Brain microvascular endothelial cell (primary cell): ENCODE results near the gene ABCC6.
"Not testable (repeated sequence)": the region's sequence is repeated elsewhere in the genome, so short reads cannot be mapped to it uniquely, and the experiment has no call there.

Source experiments
- DNase-seq: peaks from one replicate; pipeline ENCODE4 v3.0.0-alpha.2; 2020
- H3K27ac ChIP-seq: fragments of 250-450 bp; sonication (Bioruptor Pico); 2 replicates; pipeline ENCODE4 v1.5.1; 2020; ENCODE audit warnings: mild to moderate bottlenecking, moderate library complexity
- H3K27me3 ChIP-seq: fragments of 250-450 bp; sonication (Bioruptor Pico); replicated peaks from 2 replicates; pipeline ENCODE4 v1.5.1; 2020; ENCODE audit warnings: mild to moderate bottlenecking
- H3K36me3 ChIP-seq: fragments of 250-450 bp; sonication (Bioruptor Pico); replicated peaks from 2 replicates; pipeline ENCODE4 v1.5.1; 2020; ENCODE audit warnings: mild to moderate bottlenecking
- H3K4me3 ChIP-seq: 2 replicates; pipeline ENCODE4 v1.5.1; 2011; ENCODE audit warnings: low read depth, mild to moderate bottlenecking, control low read depth, low read length, moderate library complexity
- in situ Hi-C: cut with HindIII; loops from 2 replicates; pipeline ENCODE4 v1.10.0; 2017; ENCODE audit warnings: low sequenced_read_pairs, low pct_ligation_motif_present
- TF ChIP-seq, protein P1 (sequence below): IDR thresholded peaks from 2 replicates; pipeline ENCODE4 v1.5.1; 2011; ENCODE audit warnings: low read depth, mild to moderate bottlenecking, moderate library complexity, low read length, control low read depth, inconsistent platforms; ENCODE audit errors: missing control alignments

The ABCC6 gene

DNA sequence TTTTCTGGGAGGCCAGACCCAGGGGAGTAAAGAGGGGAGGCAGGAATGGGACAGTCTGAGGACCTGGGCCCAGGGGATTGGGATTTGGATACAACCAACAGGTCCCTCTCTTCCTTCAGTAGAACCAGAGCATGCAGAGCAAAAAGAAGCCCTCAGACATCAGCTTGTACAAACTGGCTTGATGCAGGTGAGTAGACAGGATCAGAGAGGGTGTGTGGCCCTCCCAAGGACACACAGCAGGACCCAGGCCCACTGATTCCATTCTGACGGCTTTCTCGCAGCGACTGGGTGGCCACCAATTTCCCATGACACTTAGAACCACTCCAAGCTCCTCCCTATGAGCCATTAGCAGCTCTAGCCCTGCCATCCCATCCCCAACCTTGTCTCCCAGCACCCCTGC is 63.6 kb downstream of the ABCC6 start:
- DNase-seq, result no peak
- TF ChIP-seq, protein P1, sequence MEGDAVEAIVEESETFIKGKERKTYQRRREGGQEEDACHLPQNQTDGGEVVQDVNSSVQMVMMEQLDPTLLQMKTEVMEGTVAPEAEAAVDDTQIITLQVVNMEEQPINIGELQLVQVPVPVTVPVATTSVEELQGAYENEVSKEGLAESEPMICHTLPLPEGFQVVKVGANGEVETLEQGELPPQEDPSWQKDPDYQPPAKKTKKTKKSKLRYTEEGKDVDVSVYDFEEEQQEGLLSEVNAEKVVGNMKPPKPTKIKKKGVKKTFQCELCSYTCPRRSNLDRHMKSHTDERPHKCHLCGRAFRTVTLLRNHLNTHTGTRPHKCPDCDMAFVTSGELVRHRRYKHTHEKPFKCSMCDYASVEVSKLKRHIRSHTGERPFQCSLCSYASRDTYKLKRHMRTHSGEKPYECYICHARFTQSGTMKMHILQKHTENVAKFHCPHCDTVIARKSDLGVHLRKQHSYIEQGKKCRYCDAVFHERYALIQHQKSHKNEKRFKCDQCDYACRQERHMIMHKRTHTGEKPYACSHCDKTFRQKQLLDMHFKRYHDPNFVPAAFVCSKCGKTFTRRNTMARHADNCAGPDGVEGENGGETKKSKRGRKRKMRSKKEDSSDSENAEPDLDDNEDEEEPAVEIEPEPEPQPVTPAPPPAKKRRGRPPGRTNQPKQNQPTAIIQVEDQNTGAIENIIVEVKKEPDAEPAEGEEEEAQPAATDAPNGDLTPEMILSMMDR, result no peak
- Histone ChIP-seq H3K27me3 (no peaks in the 10 kb centered on the region), H3K4me3 (no peak overlapping the region), H3K27ac (no peak overlapping the region), H3K36me3 (no peaks in the 10 kb centered on the region)
- in situ Hi-C loops, result no loop called here

DNA sequence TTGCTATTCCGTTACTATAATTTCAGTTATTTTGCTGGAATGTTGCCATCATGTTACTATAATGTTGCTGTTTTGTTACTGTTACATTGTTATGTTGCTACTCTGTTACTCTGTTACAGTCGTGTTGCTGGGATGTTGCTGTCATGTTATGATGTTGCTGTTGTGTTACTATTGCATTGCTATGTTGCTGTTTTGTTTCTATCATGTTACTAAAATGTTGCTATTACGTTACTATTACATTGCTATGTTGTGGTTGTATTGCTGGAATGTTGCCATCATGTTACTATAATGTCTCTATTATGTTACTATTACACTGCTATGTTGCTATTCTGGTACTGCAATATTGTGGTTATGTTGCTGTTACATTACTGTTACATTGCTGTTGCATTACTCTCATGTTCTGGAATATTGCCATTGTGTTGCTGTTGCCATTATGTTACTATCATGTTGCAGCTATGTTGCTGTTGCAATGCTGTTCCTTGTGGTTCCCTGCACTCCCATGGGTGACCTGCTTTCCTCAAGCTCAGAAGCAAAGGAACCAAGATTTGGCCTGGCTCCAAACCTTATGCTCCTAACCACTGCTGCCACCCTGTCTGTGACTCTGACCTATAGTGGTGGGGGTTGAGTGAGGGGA is 64.4 kb downstream of the ABCC6 start:
- H3K36me3 ChIP-seq, result no peaks in the 10 kb centered on the region
- no peak overlapping the region for H3K4me3 ChIP-seq
- in situ Hi-C loops, result no loop called here
- no peak overlapping the region for H3K27ac ChIP-seq
- TF ChIP-seq, protein P1, result no peak
- H3K27me3 ChIP-seq, result no peaks in the 10 kb centered on the region
- no peak for DNase-seq

DNA sequence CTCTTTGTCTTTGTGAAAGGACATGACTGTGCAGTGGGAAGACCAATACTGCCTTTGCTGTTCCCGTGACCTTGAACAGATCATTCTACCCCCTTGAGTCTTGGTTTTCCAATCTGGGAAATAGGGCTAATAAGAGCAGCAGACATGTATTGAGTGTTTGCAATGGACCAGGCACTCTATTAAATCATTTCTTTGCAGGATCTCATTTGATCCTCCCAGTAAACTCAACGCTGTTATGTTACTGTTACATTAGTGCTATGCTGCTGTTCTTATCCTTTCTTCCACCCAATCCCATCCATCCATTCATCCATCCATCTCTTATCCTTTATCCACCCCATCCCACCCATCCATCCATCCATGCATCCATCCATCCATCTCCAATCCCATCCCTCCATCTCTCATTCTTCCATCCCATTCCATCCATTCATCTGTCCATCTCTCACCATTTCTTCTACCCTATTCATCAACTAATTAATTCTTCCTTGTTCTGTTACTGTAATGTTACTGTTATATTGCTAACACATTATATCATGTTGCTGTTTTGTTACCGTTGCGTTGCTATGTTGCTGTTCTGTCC is 65.1 kb downstream of the ABCC6 start:
- in situ Hi-C loops, result no loop called here
- Histone ChIP-seq H3K27me3 (no peaks in the 10 kb centered on the region), H3K36me3 (no peaks in the 10 kb centered on the region), H3K27ac (no peak overlapping the region), H3K4me3 (no peak overlapping the region)
- no peak for DNase-seq
- TF ChIP-seq, protein P1, result no peak

DNA sequence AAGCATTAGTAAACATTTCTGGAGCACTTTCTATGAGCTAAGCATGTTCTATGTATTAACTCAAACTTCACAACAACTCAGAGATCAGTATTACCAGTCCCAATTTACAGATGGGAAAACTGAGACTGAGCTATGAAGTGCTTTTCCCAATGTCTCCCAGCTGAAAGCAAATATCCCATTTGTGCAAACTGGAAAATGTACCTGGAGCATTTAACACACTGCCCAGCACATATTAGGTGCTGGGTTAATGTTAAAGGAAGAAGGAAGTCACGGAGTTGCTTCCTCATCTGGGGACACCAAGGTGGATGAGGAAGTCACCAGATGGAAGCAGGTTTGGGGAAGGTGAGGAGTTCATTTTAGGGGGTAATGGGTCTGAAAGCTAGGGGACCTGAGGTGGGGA is 66.1 kb downstream of the ABCC6 start:
- Histone ChIP-seq H3K27ac (no peak overlapping the region), H3K27me3 (no peaks in the 10 kb centered on the region), H3K4me3 (no peak overlapping the region), H3K36me3 (no peaks in the 10 kb centered on the region)
- in situ Hi-C loops, result no loop called here
- no peak for DNase-seq
- TF ChIP-seq, protein P1, result no peak

DNA sequence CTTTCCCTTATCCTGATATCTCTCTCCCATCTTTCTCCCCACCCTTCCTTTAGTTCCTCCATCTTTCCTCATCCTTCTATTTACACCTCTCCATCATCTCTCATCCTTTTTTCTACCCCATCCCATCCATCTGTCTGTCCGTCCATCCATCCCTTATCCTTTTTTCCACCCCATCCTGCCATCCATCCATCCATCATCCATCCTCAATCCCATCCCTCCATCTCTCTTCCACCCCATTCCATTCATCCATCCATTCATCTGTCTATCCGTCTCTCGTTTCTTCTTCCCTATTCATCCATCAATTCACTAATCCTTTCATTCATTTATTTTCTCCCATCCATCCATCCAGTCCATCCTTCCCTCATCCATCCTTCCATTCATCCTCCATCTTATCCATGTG is 68.1 kb downstream of the ABCC6 start:
- TF ChIP-seq, protein P1, result no peak
- Histone ChIP-seq H3K4me3 (no peak overlapping the region), H3K27me3 (no peaks in the 10 kb centered on the region), H3K36me3 (no peaks in the 10 kb centered on the region), H3K27ac (no peak overlapping the region)
- in situ Hi-C loops, result no loop called here
- no peak for DNase-seq

DNA sequence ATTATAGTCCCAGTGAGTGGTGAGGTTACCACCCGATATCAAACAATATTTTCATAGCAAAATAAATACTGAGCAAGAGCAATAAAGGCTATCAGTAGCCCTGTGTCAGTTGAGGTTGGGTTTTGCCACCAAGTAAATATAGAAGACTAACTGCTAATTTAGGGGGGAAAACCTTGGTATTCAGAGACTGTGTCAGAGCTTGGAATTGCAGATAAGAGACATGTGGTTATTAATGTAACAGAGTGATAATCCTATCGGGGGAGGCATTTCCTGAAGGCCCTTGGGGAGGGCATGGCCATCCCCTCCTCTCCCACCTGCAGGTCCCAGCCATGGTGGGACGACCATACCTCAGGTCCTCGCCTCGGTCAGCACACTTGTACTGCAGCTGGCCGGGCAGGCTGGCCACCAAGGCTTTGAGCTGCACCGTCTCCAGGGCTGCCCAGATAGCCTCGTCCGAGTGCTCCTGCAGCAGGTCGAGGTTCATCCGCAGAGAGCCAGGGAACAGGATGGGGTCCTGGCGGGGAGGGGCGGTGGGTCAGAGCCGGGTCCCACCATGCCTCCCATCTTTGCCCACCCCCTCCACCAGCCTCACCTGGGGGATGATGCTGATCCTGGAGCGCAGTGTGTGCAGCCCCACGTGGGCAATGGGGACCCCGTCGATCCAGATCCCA is 68.9 kb downstream of the ABCC6 start:
- Histone ChIP-seq H3K27ac (no peak overlapping the region), H3K36me3 (no peaks in the 10 kb centered on the region), H3K27me3 (no peaks in the 10 kb centered on the region), H3K4me3 (no peak overlapping the region)
- in situ Hi-C loops, result no loop called here
- TF ChIP-seq, protein P1, result no peak
- DNase-seq, result no peak

DNA sequence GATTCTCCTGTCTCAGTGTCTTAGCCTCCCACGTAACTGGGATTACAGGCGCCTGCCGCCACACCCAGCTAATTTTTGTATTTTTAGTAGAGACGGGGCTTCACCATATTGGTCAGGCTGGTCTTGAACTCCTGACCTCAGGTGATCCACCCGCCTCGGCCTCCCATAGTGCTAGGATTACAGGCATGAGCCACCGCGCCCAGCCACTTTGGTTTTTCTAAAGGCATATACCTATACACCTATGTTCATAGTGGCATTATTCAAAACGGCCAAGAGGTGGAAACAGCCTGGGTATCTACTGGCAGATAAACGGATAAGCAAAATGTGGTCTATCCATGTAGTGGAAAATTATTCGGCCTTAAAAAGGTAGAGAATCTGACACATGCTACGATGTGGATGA is 70.3 kb downstream of the ABCC6 start:
- in situ Hi-C loops, H3K27me3 ChIP-seq, H3K27ac ChIP-seq, DNase-seq, H3K36me3 ChIP-seq, H3K4me3 ChIP-seq: not testable (repeated sequence)
